Adrenal gland (tissue), 12 donors: Measurements from ENCODE around the gene SYT6. TPM values are rescaled to one million over a fixed set of nuclear protein-coding genes. Genes with fewer than 3 reads are reported as not detected.

Source experiments
- DNase-seq, 7 donors: peaks; one replicate each; pipeline ENCODE4 v3.0.0-alpha.2; 2019 to 2020
- H3K27ac ChIP-seq, 5 donors: fragments of 200-600 bp; sonication (generic) in 4 of 5; 1 replicate in 3 of 5; 2 replicates in 2 of 5; pipeline versions ENCODE4 v1.5.1 to v1.8.0; 2016 to 2020; ENCODE audit warnings: mild to moderate bottlenecking in 1 of 5
- H3K27me3 ChIP-seq: fragments of 200-600 bp; 2 replicates; pipeline ENCODE4 v1.8.0; 2021
- H3K36me3 ChIP-seq, 2 donors: fragments of 200-600 bp; replicated peaks in 1 of 2; 1 replicate in 1 of 2; 2 replicates in 1 of 2; pipeline versions ENCODE4 v1.5.1 to v1.8.0; 2018 to 2022
- H3K4me1 ChIP-seq, 2 donors: fragments of 200-600 bp; replicated peaks in 1 of 2; 1 replicate in 1 of 2; 2 replicates in 1 of 2; pipeline versions ENCODE4 v1.5.1 to v1.8.0; 2018 to 2021
- H3K4me3 ChIP-seq, 4 donors: fragments of 200-600 bp; sonication (generic) in 3 of 4; one replicate each; pipeline ENCODE4 v1.5.1; 2016 to 2018
- H3K9me3 ChIP-seq, 3 donors: fragments of 200-600 bp; sonication (generic) in 1 of 3; replicated peaks in 1 of 3; 1 replicate in 2 of 3; 2 replicates in 1 of 3; pipeline versions ENCODE4 v1.5.1 to v1.8.0; 2016 to 2021
- CTCF ChIP-seq, 6 experiments: fragments of 450-650 bp in 4 of 6; fragments of 200-600 bp in 2 of 6; sonication (generic) in 1 of 6; IDR thresholded peaks; 1 replicate in 5 of 6; 2 replicates in 1 of 6; pipeline versions ENCODE4 v1.5.1 to v1.8.0; 2016 to 2021; ENCODE audit warnings: antibody characterized with exemption in 6 of 6, mild to moderate bottlenecking in 2 of 6, moderate library complexity in 1 of 6
- POLR2A ChIP-seq, 2 donors: fragments of 450-650 bp; IDR thresholded peaks; one replicate each; pipeline ENCODE4 v1.6.1; 2017; ENCODE audit warnings: antibody characterized with exemption in 2 of 2, mild to moderate bottlenecking in 2 of 2, moderate library complexity in 1 of 2
- WGBS, 4 donors: extraction: QIAGEN DNeasy Blood & Tissue Kit in 2 of 4; methylation state at CpG; one replicate each; pipeline versions ENCODE4 v1.1.5 to v1.1.7; 2013 to 2017; 5-methylcytosine and 5-hydroxymethylcytosine counted together
- intact Hi-C, 2 donors: fragments of 100-400 bp; cut with DNase I; formaldehyde crosslinking; loops; one replicate each; pipeline versions ENCODE4 v1.14.1 to v1.15.0; 2022 to 2023
- polyA plus RNA-seq, 3 donors: library from polyadenylated mRNA; stranded (reverse); fragments of 200-250 nt in 2 of 3; fragments of 350-450 nt in 1 of 3; fragmentation: Illumina TruSeq in 1 of 3; extraction: RNeasy Lipid Tissue Mini Kit (QIAGEN cat#74804) in 1 of 3; gene quantifications; one replicate each; pipeline ENCODE4 v1.2.3, GENCODE V29; 2013 to 2014
- total RNA-seq, 9 donors: library from RNA; depleted of rRNA in 4 of 9; stranded (reverse); fragments of >200 nt in 4 of 9; fragments of 120-200 nt in 1 of 9; fragmentation: NEBNext Ultra II Directional in 1 of 9; extraction: Animal tissue kit (Norgen Biotek cat#: 25700) in 1 of 9; gene quantifications; one replicate each; pipeline versions ENCODE4 v1.1.0 to v1.2.4, GENCODE V29; 2013 to 2023
- donor health status: healthy with polysubstance abuse.
- donor health status: Bipolar disorder and iron deficiency.
- donor health status: DM: yes; HTN: yes; CAD: no.
- donor health status: DM: no; HTN: no; CAD: no.
- donor health status: DM: no; HTN: no; CAD: no.
- donor health status: DM: yes; HTN: yes; CAD: no.

SYT6 gene
- total and polyA plus RNA-seq, 12 donors, result 0.06 to 1.1 (median 0.42) TPM; not detected in 3

- intact Hi-C loops, result no loop called here
- Histone ChIP-seq H3K27me3 (no peaks in the 10 kb centered on the region), H3K4me1 (no peaks in the 10 kb centered on the region), H3K36me3 (no peaks in the 10 kb centered on the region), H3K27ac (no peak overlapping the region), H3K4me3 (no peak overlapping the region), H3K9me3 (no peaks in the 10 kb centered on the region)
- 83 to 96% (median 86%) methylated on average over 10 of the region's 10 CpGs for WGBS, 4 donors
- no peak for DNase-seq
- TF ChIP-seq CTCF (IDR thresholded peaks at IDR 0.05) (no peak), POLR2A (IDR thresholded peaks at IDR 0.05) (no peak)
Measured at GRCh38 chr1:114091711-114092110, 62.0 kb downstream of the SYT6 start.

DNA sequence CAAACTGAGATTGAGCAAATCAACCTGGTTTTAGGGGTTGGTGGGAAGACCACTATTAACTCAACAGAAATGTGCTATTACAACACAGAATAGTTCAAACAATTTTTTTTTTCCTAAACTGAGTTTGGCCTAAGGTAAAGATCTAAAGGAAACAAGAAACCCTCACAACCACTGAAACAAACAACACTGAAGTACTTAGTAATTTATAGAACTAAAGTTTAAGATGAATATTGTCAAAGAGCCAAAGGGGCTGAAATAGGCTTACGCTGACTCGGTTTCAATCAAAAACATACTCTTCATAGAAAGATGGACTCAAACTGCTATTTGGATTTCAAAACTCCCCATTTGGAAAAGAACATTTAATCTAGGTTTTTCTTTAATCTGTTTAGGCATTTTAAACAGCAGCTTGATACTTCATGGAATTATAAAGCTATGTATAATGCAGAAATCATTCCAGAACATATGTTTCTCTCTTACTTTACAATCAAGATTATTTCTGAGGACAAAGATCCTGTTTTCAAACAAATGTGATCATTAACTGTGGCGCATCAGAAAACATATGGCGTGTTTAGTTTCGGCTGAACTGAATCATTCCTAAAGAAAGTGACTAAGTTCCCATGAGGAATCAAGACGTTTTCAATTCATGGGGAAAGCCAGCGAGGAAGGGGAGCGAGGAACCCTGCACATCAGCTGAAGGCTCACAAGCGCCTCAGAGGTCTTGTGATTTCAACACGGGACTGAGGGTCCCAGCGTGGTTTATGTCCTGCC, 62.7 kb downstream of the SYT6 start:
- no peaks in the 10 kb centered on the region for H3K9me3 ChIP-seq
- 82 to 90% (median 88%) methylated on average over 10 to 11 of the region's 11 CpGs for WGBS, 4 donors
- no peaks in the 10 kb centered on the region for H3K36me3 ChIP-seq
- TF ChIP-seq CTCF (IDR thresholded peaks at IDR 0.05), result no peak
- TF ChIP-seq POLR2A (IDR thresholded peaks at IDR 0.05), result no peak
- intact Hi-C loops, result no loop called here
- H3K4me3 ChIP-seq, result no peak overlapping the region
- H3K27ac ChIP-seq, result no peak overlapping the region
- no peak for DNase-seq
- H3K27me3 ChIP-seq, result no peaks in the 10 kb centered on the region
- no peaks in the 10 kb centered on the region for H3K4me1 ChIP-seq

DNA sequence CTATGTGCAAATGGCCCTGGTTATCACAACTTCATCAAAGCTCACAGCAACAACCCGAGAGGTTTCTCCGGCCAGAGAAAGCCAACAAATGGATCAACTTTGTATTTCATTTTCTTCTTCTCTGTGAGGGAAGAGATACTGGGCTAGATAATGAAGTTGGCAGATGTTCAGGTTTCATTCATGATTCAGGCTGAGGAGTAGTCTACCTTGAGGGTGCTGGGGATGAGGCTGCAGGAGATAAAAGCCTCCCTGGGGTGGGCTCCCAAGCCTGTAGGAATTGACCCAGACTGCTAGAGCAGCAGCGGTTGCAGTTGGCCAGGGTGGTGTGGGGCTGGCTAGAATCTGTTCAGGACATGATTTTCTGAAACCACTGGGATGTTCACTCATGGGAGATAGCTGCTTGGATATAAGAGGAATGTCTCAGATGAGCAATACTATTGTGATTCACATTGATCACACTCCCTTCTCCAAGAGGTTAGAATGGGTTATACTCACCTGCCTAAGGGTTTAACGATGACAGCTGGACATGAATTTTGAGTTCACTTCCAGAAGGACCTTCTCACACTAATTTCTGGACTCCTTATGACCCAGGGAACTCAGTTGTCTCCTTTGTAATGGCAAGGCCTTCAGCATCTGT, 64.0 kb downstream of the SYT6 start:
- H3K9me3 ChIP-seq, result no peaks in the 10 kb centered on the region
- WGBS, 4 donors, result 78 to 85% (median 81%) methylated on average over 4 of the region's 4 CpGs
- DNase-seq, result no peak
- H3K27ac ChIP-seq, result no peak overlapping the region
- no peaks in the 10 kb centered on the region for H3K27me3 ChIP-seq
- H3K4me1 ChIP-seq, result no peaks in the 10 kb centered on the region
- no peak for TF ChIP-seq CTCF (IDR thresholded peaks at IDR 0.05)
- TF ChIP-seq POLR2A (IDR thresholded peaks at IDR 0.05), result no peak
- no peaks in the 10 kb centered on the region for H3K36me3 ChIP-seq
- intact Hi-C loops, result no loop called here
- no peak overlapping the region for H3K4me3 ChIP-seq

- H3K9me3 ChIP-seq, result no peaks in the 10 kb centered on the region
- no peaks in the 10 kb centered on the region for H3K36me3 ChIP-seq
- DNase-seq, result no peak
- TF ChIP-seq POLR2A (IDR thresholded peaks at IDR 0.05), result no peak
- no peak for TF ChIP-seq CTCF (IDR thresholded peaks at IDR 0.05)
- no peak overlapping the region for H3K27ac ChIP-seq
- H3K4me1 ChIP-seq, result no peaks in the 10 kb centered on the region
- no peak overlapping the region for H3K4me3 ChIP-seq
- 72 to 80% (median 78%) methylated on average over 12 to 13 of the region's 13 CpGs for WGBS, 4 donors
- no peaks in the 10 kb centered on the region for H3K27me3 ChIP-seq
- intact Hi-C loops, result no loop called here
Measured at GRCh38 chr1:114088392-114089299, 65.0 kb downstream of the SYT6 start.
